CD4-positive, alpha-beta T cell (primary cell): ENCODE data around the gene KCNJ15. TPM values are rescaled to one million over a fixed set of nuclear protein-coding genes. Genes with fewer than 3 reads are reported as not detected.

Experiments
- ATAC-seq: fragments of 200-7000 bp; cut with Tn5 transposase; one replicate; pipeline ENCODE4 v1.10.0; 2022; ENCODE audit warnings: mild to moderate bottlenecking; ENCODE audit not compliant: poor library complexity
- CTCF ChIA-PET: fragments of 350-600 bp; sonication (Branson Sonifier 250); formaldehyde crosslinking; loops from one replicate; lab custom pipeline; 2021; ENCODE audit warnings: antibody characterized with exemption, inconsistent platforms; lab: Charles Lee
- POLR2A ChIA-PET: fragments of 350-600 bp; sonication (Branson Sonifier 250); formaldehyde crosslinking; loops from one replicate; lab custom pipeline; 2021; ENCODE audit warnings: antibody characterized with exemption, inconsistent platforms; lab: Charles Lee
- DNase-seq, 14 experiments: peaks; one replicate each; pipeline ENCODE4 v3.0.0-alpha.2; 2013 to 2020; ENCODE audit warnings: mixed read lengths in 2 of 14
- H3K27ac ChIP-seq, 2 donors: one replicate each; pipeline versions ENCODE4 v1.5.1 to v1.7.0; 2013; ENCODE audit warnings: low read length in 2 of 2, low read depth in 1 of 2, mild to moderate bottlenecking in 1 of 2
- H3K27me3 ChIP-seq, 2 experiments: 1 replicate in 1 of 2; 2 replicates in 1 of 2; pipeline versions ENCODE4 v1.6.1 to v1.7.0; 2013; ENCODE audit warnings: low read length in 2 of 2, control low read depth in 1 of 2, mild to moderate bottlenecking in 1 of 2, moderate library complexity in 1 of 2; ENCODE audit not compliant: insufficient read depth in 2 of 2, control insufficient read depth in 1 of 2
- H3K36me3 ChIP-seq: one replicate; pipeline ENCODE4 v1.6.1; 2013; ENCODE audit warnings: low read length, control low read depth; ENCODE audit not compliant: insufficient read depth
- H3K4me1 ChIP-seq: one replicate; pipeline ENCODE4 v1.6.1; 2013; ENCODE audit warnings: low read length, control low read depth; ENCODE audit not compliant: insufficient read depth
- H3K4me3 ChIP-seq: one replicate; pipeline ENCODE4 v1.5.1; 2013; ENCODE audit warnings: mild to moderate bottlenecking, low read length, moderate library complexity
- H3K9me3 ChIP-seq, 2 experiments: 1 replicate in 1 of 2; 2 replicates in 1 of 2; pipeline versions ENCODE4 v1.6.1 to v1.7.0; 2013; ENCODE audit warnings: low read length in 2 of 2, mild to moderate bottlenecking in 2 of 2, control low read depth in 1 of 2, moderate library complexity in 1 of 2; ENCODE audit not compliant: control insufficient read depth in 1 of 2, insufficient read depth in 1 of 2
- H3K27ac Mint-ChIP-seq: one replicate; pipeline ENCODE4 v1.8.0; 2020; ENCODE audit warnings: mixed read lengths
- H3K27me3 Mint-ChIP-seq: one replicate; pipeline ENCODE4 v1.8.0; 2021; ENCODE audit warnings: mixed read lengths
- H3K36me3 Mint-ChIP-seq: one replicate; pipeline ENCODE4 v1.8.0; 2021; ENCODE audit warnings: low read depth, mixed read lengths
- H3K4me1 Mint-ChIP-seq: one replicate; pipeline ENCODE4 v1.8.0; 2021; ENCODE audit warnings: low read depth, mixed read lengths
- H3K4me3 Mint-ChIP-seq: one replicate; pipeline ENCODE4 v1.8.0; 2020; ENCODE audit warnings: mild to moderate bottlenecking, mixed read lengths
- H3K9me3 Mint-ChIP-seq: one replicate; pipeline ENCODE4 v1.8.0; 2020; ENCODE audit warnings: mixed read lengths
- intact Hi-C, 2 experiments: fragments of 100-400 bp; cut with DNase I in 1 of 2; cut with micrococcal nuclease in 1 of 2; formaldehyde crosslinking; loops; one replicate each; pipeline versions ENCODE4 v1.15.1 to v1.9.0; 2023 to 2025; cut with DNase I, micrococcal nuclease
- total RNA-seq, 174 experiments: library from RNA in 2 of 174; stranded (reverse) in 2 of 174; gene quantifications; one replicate each; pipeline ENCODE4 v1.2.3 and lab custom pipeline; 2021 to 2026
- TF ChIP-seq, protein P1 (sequence below): fragments of 200-600 bp; IDR thresholded peaks from one replicate; pipeline ENCODE4 v1.8.0; 2022; ENCODE audit warnings: antibody characterized with exemption, mild to moderate bottlenecking

The KCNJ15 gene
- total RNA-seq, 2 experiments from 2014 or later, result 0.19 TPM; not detected in 1

DNA sequence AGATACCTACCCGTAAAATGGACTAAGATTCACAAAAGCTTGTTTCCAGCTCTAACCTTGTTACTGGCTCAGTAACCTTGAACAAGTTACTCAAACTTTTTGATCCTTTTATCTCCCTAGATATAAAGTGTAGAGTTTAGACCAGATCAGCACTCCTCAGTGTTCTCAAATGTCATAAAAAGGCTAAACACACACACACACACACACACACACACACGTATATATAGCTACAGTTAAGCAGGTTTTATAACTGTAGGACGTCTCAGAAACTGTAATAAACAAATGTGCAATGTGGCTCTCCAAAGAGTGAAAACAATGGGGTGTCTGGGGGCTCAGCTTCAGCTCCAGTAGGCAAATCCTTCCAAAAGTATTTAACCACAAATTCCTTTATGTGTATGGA is 34.0 kb downstream of the KCNJ15 start:
- H3K27me3 ChIP-seq, result no peaks in the 10 kb centered on the region
- TF ChIP-seq, protein P1, sequence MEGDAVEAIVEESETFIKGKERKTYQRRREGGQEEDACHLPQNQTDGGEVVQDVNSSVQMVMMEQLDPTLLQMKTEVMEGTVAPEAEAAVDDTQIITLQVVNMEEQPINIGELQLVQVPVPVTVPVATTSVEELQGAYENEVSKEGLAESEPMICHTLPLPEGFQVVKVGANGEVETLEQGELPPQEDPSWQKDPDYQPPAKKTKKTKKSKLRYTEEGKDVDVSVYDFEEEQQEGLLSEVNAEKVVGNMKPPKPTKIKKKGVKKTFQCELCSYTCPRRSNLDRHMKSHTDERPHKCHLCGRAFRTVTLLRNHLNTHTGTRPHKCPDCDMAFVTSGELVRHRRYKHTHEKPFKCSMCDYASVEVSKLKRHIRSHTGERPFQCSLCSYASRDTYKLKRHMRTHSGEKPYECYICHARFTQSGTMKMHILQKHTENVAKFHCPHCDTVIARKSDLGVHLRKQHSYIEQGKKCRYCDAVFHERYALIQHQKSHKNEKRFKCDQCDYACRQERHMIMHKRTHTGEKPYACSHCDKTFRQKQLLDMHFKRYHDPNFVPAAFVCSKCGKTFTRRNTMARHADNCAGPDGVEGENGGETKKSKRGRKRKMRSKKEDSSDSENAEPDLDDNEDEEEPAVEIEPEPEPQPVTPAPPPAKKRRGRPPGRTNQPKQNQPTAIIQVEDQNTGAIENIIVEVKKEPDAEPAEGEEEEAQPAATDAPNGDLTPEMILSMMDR, result no peak
- H3K4me1 ChIP-seq, result peaks cover 15% of the 10 kb centered on the region
- H3K27me3 Mint-ChIP-seq, result no peaks in the 10 kb centered on the region
- DNase-seq (no peak), ATAC-seq (no peak)
- H3K27ac Mint-ChIP-seq, result no peak overlapping the region
- H3K4me1 Mint-ChIP-seq, result peaks cover 20% of the 10 kb centered on the region
- no peaks in the 10 kb centered on the region for H3K9me3 ChIP-seq
- no peaks in the 10 kb centered on the region for H3K9me3 Mint-ChIP-seq
- intact Hi-C loops, result no loop called here
- H3K36me3 ChIP-seq, result no peaks in the 10 kb centered on the region
- no peaks in the 10 kb centered on the region for H3K36me3 Mint-ChIP-seq
- ChIA-PET CTCF (interaction anchor here (0.6 kb wide), 1 partner anchor 111 kb away, joined by 4 read pairs; no protein-coding TSS in a partner anchor), POLR2A (no interaction called here)
- no peak overlapping the region for H3K4me3 Mint-ChIP-seq
- no peak overlapping the region for H3K27ac ChIP-seq
- H3K4me3 ChIP-seq, result no peak overlapping the region

DNA sequence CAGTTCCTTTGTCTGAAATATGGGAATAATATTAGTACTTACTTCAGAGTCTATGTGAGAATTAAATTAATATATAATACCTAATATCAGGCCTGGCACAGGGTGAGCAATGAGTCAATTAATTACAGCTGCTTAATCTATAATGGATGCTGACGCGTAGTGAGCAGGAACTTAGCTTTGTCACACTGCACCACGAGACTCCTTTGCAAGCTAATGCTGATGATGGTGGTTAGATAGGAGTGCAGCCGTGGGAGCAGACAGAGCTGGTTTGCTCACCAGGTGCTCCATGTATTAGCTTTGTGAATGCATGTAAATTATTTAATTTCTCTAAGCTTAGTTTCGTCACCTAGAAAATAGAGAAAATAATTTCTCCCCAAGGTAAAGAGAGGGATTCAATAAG is 35.1 kb downstream of the KCNJ15 start:
- no peak overlapping the region for H3K4me3 Mint-ChIP-seq
- H3K27ac Mint-ChIP-seq, result no peak overlapping the region
- TF ChIP-seq, protein P1, result no peak
- Histone ChIP-seq H3K4me3 (no peak overlapping the region), H3K27me3 (no peaks in the 10 kb centered on the region), H3K9me3 (no peaks in the 10 kb centered on the region), H3K27ac (no peak overlapping the region), H3K4me1 (peaks cover 23% of the 10 kb centered on the region), H3K36me3 (no peaks in the 10 kb centered on the region)
- no peak for ATAC-seq
- peak in 1 of 14 experiments; percentile 28 for DNase-seq
- H3K27me3 Mint-ChIP-seq, result no peaks in the 10 kb centered on the region
- H3K36me3 Mint-ChIP-seq, result no peaks in the 10 kb centered on the region
- H3K9me3 Mint-ChIP-seq, result no peaks in the 10 kb centered on the region
- ChIA-PET CTCF (no interaction called here), POLR2A (interaction anchor here (0.8 kb wide), 1 partner anchor 14 kb away, joined by 3 read pairs; no protein-coding TSS in a partner anchor)
- H3K4me1 Mint-ChIP-seq, result peaks cover 30% of the 10 kb centered on the region
- intact Hi-C loops, result no loop called here

DNA sequence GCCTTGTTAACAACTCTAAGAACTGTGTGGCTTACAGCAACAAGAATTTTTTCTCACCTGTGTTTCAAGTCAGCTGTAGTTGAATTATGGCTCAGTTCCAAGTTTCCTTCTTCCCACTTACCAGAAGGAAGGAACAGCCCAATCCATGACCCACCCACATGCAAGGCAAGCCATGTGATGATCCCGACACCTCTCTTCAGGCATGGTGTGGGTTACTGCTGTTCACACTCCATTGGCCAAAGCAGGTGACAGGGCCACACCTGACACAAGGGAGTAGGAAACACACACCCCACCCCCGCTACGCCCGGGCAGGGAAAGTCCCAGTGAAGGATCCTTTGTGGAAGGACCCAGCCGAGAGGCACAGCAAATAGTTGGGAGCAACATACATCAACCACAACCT is 36.3 kb downstream of the KCNJ15 start:
- no peak overlapping the region for H3K27ac ChIP-seq
- Mint-ChIP-seq H3K27me3 (no peaks in the 10 kb centered on the region), H3K4me1 (peaks cover 43% of the 10 kb centered on the region), H3K36me3 (no peaks in the 10 kb centered on the region), H3K4me3 (no peak overlapping the region), H3K9me3 (no peaks in the 10 kb centered on the region), H3K27ac (no peak overlapping the region)
- ATAC-seq, result no peak
- POLR2A ChIA-PET, result interaction anchor here (1.1 kb wide), 1 partner anchor 13 kb away, joined by 6 read pairs; no protein-coding TSS in a partner anchor
- no peaks in the 10 kb centered on the region for H3K9me3 ChIP-seq
- no peak for DNase-seq
- peaks cover 29% of the 10 kb centered on the region for H3K4me1 ChIP-seq
- no peaks in the 10 kb centered on the region for H3K36me3 ChIP-seq
- intact Hi-C loops, result no loop called here
- CTCF ChIA-PET, result interaction anchor here (1.6 kb wide), 1 partner anchor 13 kb away, joined by 5 read pairs; no protein-coding TSS in a partner anchor
- H3K4me3 ChIP-seq, result no peak overlapping the region
- no peaks in the 10 kb centered on the region for H3K27me3 ChIP-seq
- TF ChIP-seq, protein P1, result no peak
